Osteoblast (primary cell): ENCODE data around the gene ZBTB18. TPM values are rescaled to one million over a fixed set of nuclear protein-coding genes. Genes with fewer than 3 reads are reported as not detected.

ENCODE experiments used
- DNase-seq: peaks from one replicate; pipeline ENCODE4 v3.0.0; 2011; ENCODE audit warnings: low spot score, mixed read lengths; ENCODE audit not compliant: insufficient read length; ENCODE audit errors: missing footprints
- H2AFZ ChIP-seq: 2 replicates; pipeline ENCODE4 v1.6.0; 2011; ENCODE audit warnings: mild to moderate bottlenecking, low read length
- H3K27ac ChIP-seq: 2 replicates; pipeline ENCODE4 v1.5.1; 2011; ENCODE audit warnings: mild to moderate bottlenecking, low read depth, low read length, moderate library complexity
- H3K27me3 ChIP-seq: 2 replicates; pipeline ENCODE4 v1.6.0; 2012; ENCODE audit warnings: mild to moderate bottlenecking, control low read depth, inconsistent platforms, low read length, moderate library complexity; ENCODE audit not compliant: insufficient read depth
- H3K36me3 ChIP-seq: 2 replicates; pipeline ENCODE4 v1.5.1; 2011; ENCODE audit warnings: mild to moderate bottlenecking, low read length, control low read depth, moderate library complexity; ENCODE audit not compliant: insufficient read depth
- H3K4me1 ChIP-seq: 2 replicates; pipeline ENCODE4 v1.5.1; 2011; ENCODE audit warnings: mild to moderate bottlenecking, low read length, control low read depth, moderate library complexity; ENCODE audit not compliant: insufficient read depth
- H3K4me2 ChIP-seq: 2 replicates; pipeline ENCODE4 v1.6.0; 2011; ENCODE audit warnings: mild to moderate bottlenecking, low read length; ENCODE audit not compliant: insufficient read depth
- H3K4me3 ChIP-seq: fragments of 200-600 bp; sonication (generic); 3 replicates; pipeline ENCODE4 v1.5.1; 2012; ENCODE audit warnings: mild to moderate bottlenecking, low read length, inconsistent platforms; ENCODE audit not compliant: insufficient read depth
- H3K79me2 ChIP-seq: 2 replicates; pipeline ENCODE4 v1.6.0; 2012; ENCODE audit warnings: mild to moderate bottlenecking, low read length, control low read depth, inconsistent platforms; ENCODE audit not compliant: insufficient read depth
- H3K9me3 ChIP-seq: 2 replicates; pipeline ENCODE4 v1.5.1; 2011; ENCODE audit warnings: low read depth, low read length, control low read depth
- H4K20me1 ChIP-seq: 2 replicates; pipeline ENCODE4 v1.6.0; 2012; ENCODE audit warnings: mild to moderate bottlenecking, low read length, control low read depth; ENCODE audit not compliant: insufficient read depth
- CTCF ChIP-seq: IDR thresholded peaks from 2 replicates; pipeline ENCODE4 v1.5.1; 2011; ENCODE audit warnings: mild to moderate bottlenecking, low read depth, low read length, moderate library complexity; ENCODE audit errors: extremely low read depth
- total RNA-seq: library from RNA; depleted of rRNA; stranded (reverse); fragments of >200 nt; gene quantifications from 2 replicates; pipeline ENCODE4 v1.2.3, GENCODE V29; 2012

The ZBTB18 gene
- total RNA-seq, 1 donor, result 10.5 TPM

GRCh38 chr1:244048256-244049161 lies 2.6 kb upstream of the ZBTB18 start:
- Histone ChIP-seq H3K36me3 (no peaks in the 10 kb centered on the region), H3K27me3 (no peaks in the 10 kb centered on the region), H3K4me3 (peak overlapping the region; percentile 91), H3K27ac (no peak overlapping the region), H3K9me3 (no peaks in the 10 kb centered on the region), H3K79me2 (peaks cover 35% of the 10 kb centered on the region), H3K4me1 (peaks cover 17% of the 10 kb centered on the region), H2AFZ (no peak overlapping the region), H4K20me1 (peaks cover 23% of the 10 kb centered on the region), H3K4me2 (no peak overlapping the region)
- peak; percentile 100 for DNase-seq
- no peak for TF ChIP-seq CTCF

GRCh38 chr1:244049162-244050013 lies 1.7 kb upstream of the ZBTB18 start:
- Histone ChIP-seq H3K27ac (peak overlapping the region; percentile 19), H4K20me1 (peaks cover 26% of the 10 kb centered on the region), H2AFZ (peak overlapping the region; percentile 55), H3K36me3 (peaks cover 8% of the 10 kb centered on the region), H3K9me3 (no peaks in the 10 kb centered on the region), H3K27me3 (no peaks in the 10 kb centered on the region), H3K79me2 (peaks cover 41% of the 10 kb centered on the region), H3K4me2 (peak overlapping the region; percentile 97), H3K4me1 (peaks cover 17% of the 10 kb centered on the region), H3K4me3 (peak overlapping the region; percentile 86)
- TF ChIP-seq CTCF, result no peak
- DNase-seq, result peak; percentile 96

GRCh38 chr1:244050014-244050834 lies 859 bp upstream of the ZBTB18 start:
- Histone ChIP-seq H3K79me2 (peaks cover 44% of the 10 kb centered on the region), H3K4me3 (peak overlapping the region; percentile 86), H3K4me1 (peaks cover 17% of the 10 kb centered on the region), H3K27me3 (no peaks in the 10 kb centered on the region), H2AFZ (peak overlapping the region; percentile 18), H4K20me1 (peaks cover 28% of the 10 kb centered on the region), H3K9me3 (no peaks in the 10 kb centered on the region), H3K27ac (peak overlapping the region; percentile 19), H3K4me2 (peak overlapping the region; percentile 97), H3K36me3 (peaks cover 15% of the 10 kb centered on the region)
- DNase-seq, result no peak
- TF ChIP-seq CTCF, result no peak
